ENCODE measurements around the gene P4HA1.

P4HA1 gene

GRCh38 chr10:72976886-72977285 lies 119.8 kb downstream of the P4HA1 start:
- DNase-seq, result no peak
